K562 (cell line): ENCODE measurements around the gene KMT2C. TPM values are rescaled to one million over a fixed set of nuclear protein-coding genes. Genes with fewer than 3 reads are reported as not detected.

Experiments used
- CBFA2T3 ChIP-seq: fragments of 450-650 bp; IDR thresholded peaks from 2 replicates; pipeline ENCODE4 v1.6.1; 2017
- HBP1 ChIP-seq: fragments of 450-650 bp; formaldehyde crosslinking; IDR thresholded peaks from 2 replicates; pipeline ENCODE4 v1.4.0; 2022; ENCODE audit warnings: missing genetic modification characterization
- IRF1 ChIP-seq: sonication (generic); formaldehyde crosslinking; IDR thresholded peaks from 2 replicates; pipeline ENCODE4 v1.8.0; 2022; ENCODE audit warnings: missing genetic modification reagents, mild to moderate bottlenecking, borderline replicate concordance
- KLF13 ChIP-seq: fragments of 450-650 bp; IDR thresholded peaks from 2 replicates; pipeline ENCODE4 v1.6.1; 2016; ENCODE audit warnings: missing genetic modification characterization, low read depth, mild to moderate bottlenecking, missing compliant biosample characterization, moderate library complexity, borderline replicate concordance
- SMARCA4 ChIP-seq: fragments of 450-650 bp; IDR thresholded peaks from 2 replicates; pipeline ENCODE4 v1.6.1; 2016
- STAT5B ChIP-seq: fragments of 250-450 bp; sonication (Bioruptor Pico); IDR thresholded peaks from 2 replicates; pipeline ENCODE4 v1.8.0; 2021; ENCODE audit warnings: mild to moderate bottlenecking, inconsistent platforms
- TCF7L2 ChIP-seq: fragments of 150-350 bp; IDR thresholded peaks from 2 replicates; pipeline ENCODE4 v1.6.1; 2016; ENCODE audit warnings: low read depth, mild to moderate bottlenecking, low read length, moderate library complexity
- THAP7 ChIP-seq: fragments of 250-450 bp; sonication (Bioruptor Pico); IDR thresholded peaks from 2 replicates; pipeline ENCODE4 v1.5.0; 2021
- THRB ChIP-seq: fragments of 450-650 bp; formaldehyde crosslinking; conservative IDR thresholded peaks from 2 replicates; pipeline ENCODE4 v1.4.0; 2022; ENCODE audit warnings: mild to moderate bottlenecking, missing genetic modification characterization
- TSHZ1 ChIP-seq: fragments of 250-450 bp; sonication (Bioruptor Pico); IDR thresholded peaks from 2 replicates; pipeline ENCODE4 v1.4.0; 2020; ENCODE audit warnings: mild to moderate bottlenecking, moderate library complexity
- ZBTB43 ChIP-seq: sonication (generic); formaldehyde crosslinking; IDR thresholded peaks from 2 replicates; pipeline ENCODE4 v1.8.0; 2023; ENCODE audit warnings: mild to moderate bottlenecking, missing genetic modification reagents
- ZC3H8 ChIP-seq: fragments of 450-650 bp; IDR thresholded peaks from 2 replicates; pipeline ENCODE4 v1.6.1; 2017
- ZNF507 ChIP-seq: conservative IDR thresholded peaks from 2 replicates; pipeline ENCODE4 v1.6.1; 2017; ENCODE audit warnings: missing genetic modification characterization, missing compliant biosample characterization
- polyA plus RNA-seq, 8 experiments: library from polyadenylated mRNA; depleted of rRNA in 4 of 8; stranded (reverse) in 5 of 8; unstranded in 3 of 8; fragments of >200 nt; fragmentation: Nextera tagmentation in 2 of 8; fragmentation: Illumina TruSeq in 1 of 8; extraction: Ambion mirVana in 2 of 8; extraction: Trizol in 1 of 8; gene quantifications; 2 replicates each; pipeline versions ENCODE4 v1.2.1 to v1.2.3, GENCODE V29; 2011 to 2014; ENCODE audit warnings: inconsistent platforms in 1 of 8, missing spikeins in 1 of 8
- total RNA-seq, 7 experiments: library from RNA; depleted of rRNA in 6 of 7; stranded (reverse); fragments of >200 nt in 6 of 7; fragmentation: Illumina TruSeq in 2 of 7; extraction: Trizol in 2 of 7; gene quantifications; 2 replicates each; pipeline versions ENCODE4 v1.2.1 to v1.2.3, GENCODE V29; 2011 to 2021; ENCODE audit warnings: low replicate concordance in 1 of 7

The KMT2C gene
- total and polyA plus RNA-seq, 9 of the 15 experiments (the other 6 are each of a cell fraction or from before 2014, with no cell fraction given): 4.9 to 67.8 (median 27.1) TPM

GRCh38 chr7:152362128-152362926 lies 73.5 kb downstream of the KMT2C start (continued):
- no peak for TF ChIP-seq IRF1
- no peak for TF ChIP-seq HBP1 (CRISPR knock-in tag)
- no peak for TF ChIP-seq STAT5B (CRISPR knock-in tag)
- no peak for TF ChIP-seq TSHZ1 (CRISPR knock-in tag)
- no peak for TF ChIP-seq ZC3H8
- no peak for TF ChIP-seq THRB (CRISPR knock-in tag)
- TF ChIP-seq CBFA2T3: peak; percentile 50; the same call in 1 of the 2 replicates
- no peak for TF ChIP-seq TCF7L2
- peak; percentile 52 for TF ChIP-seq SMARCA4
- no peak for TF ChIP-seq ZBTB43 (CRISPR knock-in tag)
- TF ChIP-seq KLF13 (tag): no peak
- TF ChIP-seq ZNF507 (tag): no peak
- no peak for TF ChIP-seq THAP7 (CRISPR knock-in tag)
